ENCODE measurements around the gene CYP27C1. TPM values are rescaled to one million over a fixed set of nuclear protein-coding genes. Genes with fewer than 3 reads are reported as not detected.
A peak's percentile ranks its signal among the peaks of the same experiment; 100 is the strongest.

Gene CYP27C1
- total RNA-seq, 4 donors from 2014 or later: 1.8 to 12.7 (median 2.9) TPM

DNA sequence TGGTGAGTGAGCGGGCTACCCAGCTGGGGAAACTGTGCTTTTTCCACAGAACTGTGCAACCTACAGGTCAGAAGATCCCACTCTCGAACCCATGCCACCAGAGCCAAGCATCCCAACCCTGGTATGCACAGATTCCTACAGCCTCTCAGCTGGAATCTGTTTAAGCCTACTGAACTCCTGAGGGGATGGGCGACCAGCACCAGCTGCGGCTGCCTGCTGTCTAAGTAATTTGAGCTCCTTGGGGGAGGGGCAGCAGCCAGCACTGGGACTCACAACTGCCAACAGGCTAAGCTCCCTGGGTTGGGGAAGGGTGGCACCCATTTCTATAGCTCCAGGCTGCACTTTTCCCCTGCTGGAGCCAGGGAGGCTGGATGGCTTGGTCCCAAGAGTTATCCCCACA is 11.8 kb downstream of the CYP27C1 start:
- no peak for TF ChIP-seq POLR2AphosphoS5 (IDR thresholded peaks at IDR 0.05)
- TF ChIP-seq, protein P1, sequence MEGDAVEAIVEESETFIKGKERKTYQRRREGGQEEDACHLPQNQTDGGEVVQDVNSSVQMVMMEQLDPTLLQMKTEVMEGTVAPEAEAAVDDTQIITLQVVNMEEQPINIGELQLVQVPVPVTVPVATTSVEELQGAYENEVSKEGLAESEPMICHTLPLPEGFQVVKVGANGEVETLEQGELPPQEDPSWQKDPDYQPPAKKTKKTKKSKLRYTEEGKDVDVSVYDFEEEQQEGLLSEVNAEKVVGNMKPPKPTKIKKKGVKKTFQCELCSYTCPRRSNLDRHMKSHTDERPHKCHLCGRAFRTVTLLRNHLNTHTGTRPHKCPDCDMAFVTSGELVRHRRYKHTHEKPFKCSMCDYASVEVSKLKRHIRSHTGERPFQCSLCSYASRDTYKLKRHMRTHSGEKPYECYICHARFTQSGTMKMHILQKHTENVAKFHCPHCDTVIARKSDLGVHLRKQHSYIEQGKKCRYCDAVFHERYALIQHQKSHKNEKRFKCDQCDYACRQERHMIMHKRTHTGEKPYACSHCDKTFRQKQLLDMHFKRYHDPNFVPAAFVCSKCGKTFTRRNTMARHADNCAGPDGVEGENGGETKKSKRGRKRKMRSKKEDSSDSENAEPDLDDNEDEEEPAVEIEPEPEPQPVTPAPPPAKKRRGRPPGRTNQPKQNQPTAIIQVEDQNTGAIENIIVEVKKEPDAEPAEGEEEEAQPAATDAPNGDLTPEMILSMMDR (IDR thresholded peaks at IDR 0.05): no peak
- TF ChIP-seq EP300 (IDR thresholded peaks at IDR 0.05): no peak
- no peak for TF ChIP-seq POLR2A (IDR thresholded peaks at IDR 0.05)

DNA sequence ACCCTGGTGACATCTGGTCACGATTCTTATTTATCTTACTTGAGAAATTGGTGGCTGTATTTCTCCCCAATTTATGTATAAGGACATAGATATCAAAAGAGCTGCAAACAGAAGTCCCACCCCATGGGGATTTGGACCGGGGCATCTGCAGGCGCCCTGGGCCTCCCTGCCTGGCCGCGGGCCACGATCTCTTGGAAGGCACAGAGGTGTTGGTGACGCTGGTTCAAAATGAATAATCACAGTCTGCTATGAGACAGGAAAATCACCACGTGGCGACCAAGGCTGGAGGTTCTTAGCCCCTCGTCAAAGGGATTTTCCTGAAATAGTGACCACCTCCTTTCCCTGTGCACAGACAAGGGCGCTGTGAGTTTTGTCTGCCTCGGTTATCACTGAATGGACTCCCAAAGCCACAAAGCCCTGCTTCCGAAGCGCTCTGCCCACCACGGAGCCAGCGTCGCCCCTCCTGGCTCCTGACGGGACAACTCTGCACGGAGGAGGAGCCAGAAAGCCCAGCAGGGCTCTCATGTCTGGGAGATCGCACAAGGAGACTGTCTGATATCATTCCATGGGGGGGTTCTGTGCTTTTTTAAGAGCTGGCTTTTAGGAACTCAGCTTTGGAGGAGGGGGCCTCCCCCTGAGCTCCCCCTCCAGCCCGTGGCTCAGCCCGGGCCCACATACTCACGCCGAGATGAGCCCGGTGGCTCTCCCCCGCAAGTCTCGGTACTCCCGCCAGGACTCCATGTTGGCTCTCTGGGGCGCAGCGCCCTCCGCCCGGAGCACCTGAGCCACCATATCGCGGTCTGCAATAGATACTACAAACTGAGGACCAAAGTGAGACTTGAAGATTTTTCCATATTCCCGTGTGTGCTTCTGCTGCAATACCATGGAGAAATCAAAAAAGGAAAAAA is 14.6 kb downstream of the CYP27C1 start:
- Histone ChIP-seq H3K27ac (no peak overlapping the region), H3K4me3 (no peak overlapping the region), H3K27me3 (peaks cover 6% of the 10 kb centered on the region), H3K9me3 (no peaks in the 10 kb centered on the region), H3K4me1 (peaks cover 7% of the 10 kb centered on the region), H3K36me3 (no peaks in the 10 kb centered on the region)
- WGBS: 93% methylated on average over 34 of the region's 35 CpGs
- TF ChIP-seq EP300 (IDR thresholded peaks at IDR 0.05): no peak
- TF ChIP-seq, protein P1 (IDR thresholded peaks at IDR 0.05): no peak
- DNase-seq (ENCODE audit: low spot score in 2 of 2): peak in 1 of 2 donors; percentile 57

More for the DNA sequence above, 11.8 kb downstream of the CYP27C1 start:
- 71% methylated on average over 4 of the region's 4 CpGs for WGBS
- DNase-seq (ENCODE audit: low spot score in 2 of 2): peak in 1 of 2 donors; percentile 45
- Histone ChIP-seq H3K9me3 (no peaks in the 10 kb centered on the region), H3K27ac (no peak overlapping the region), H3K27me3 (peaks cover 6% of the 10 kb centered on the region), H3K4me3 (no peak overlapping the region), H3K36me3 (no peaks in the 10 kb centered on the region), H3K4me1 (peaks cover 7% of the 10 kb centered on the region)

DNA sequence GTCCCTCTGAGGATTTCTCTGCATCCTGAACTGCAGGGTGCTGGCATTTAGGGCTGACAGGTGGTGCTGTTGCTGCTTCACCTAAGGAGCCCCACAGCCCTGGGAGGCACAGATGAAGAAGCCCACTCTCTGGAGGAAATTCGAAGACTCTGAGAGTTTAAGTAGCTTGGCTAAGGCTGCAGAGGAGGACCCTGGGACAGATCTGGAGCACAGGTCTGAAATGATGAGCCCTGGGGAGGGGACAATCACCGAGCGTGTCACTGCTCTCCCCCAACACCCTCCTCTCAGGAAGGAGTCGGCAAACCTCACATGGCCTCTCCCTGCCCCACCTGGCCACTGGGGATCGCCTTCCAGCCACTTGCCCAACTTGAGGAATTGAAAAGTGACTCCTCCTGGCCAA is 18.6 kb downstream of the CYP27C1 start:
- no peak overlapping the region for H3K27ac ChIP-seq
- H3K4me1 ChIP-seq: no peaks in the 10 kb centered on the region
- TF ChIP-seq, protein P1 (IDR thresholded peaks at IDR 0.05): no peak
- TF ChIP-seq EP300 (IDR thresholded peaks at IDR 0.05): no peak
- TF ChIP-seq POLR2A (IDR thresholded peaks at IDR 0.05): no peak
- no peak for TF ChIP-seq POLR2AphosphoS5 (IDR thresholded peaks at IDR 0.05)
- H3K27me3 ChIP-seq: peaks cover 6% of the 10 kb centered on the region
- 82% methylated on average over 4 of the region's 5 CpGs for WGBS
- no peaks in the 10 kb centered on the region for H3K36me3 ChIP-seq
- no peak overlapping the region for H3K4me3 ChIP-seq
- DNase-seq (ENCODE audit: low spot score in 2 of 2): peak in 1 of 2 donors; percentile 55
- H3K9me3 ChIP-seq: no peaks in the 10 kb centered on the region

DNA sequence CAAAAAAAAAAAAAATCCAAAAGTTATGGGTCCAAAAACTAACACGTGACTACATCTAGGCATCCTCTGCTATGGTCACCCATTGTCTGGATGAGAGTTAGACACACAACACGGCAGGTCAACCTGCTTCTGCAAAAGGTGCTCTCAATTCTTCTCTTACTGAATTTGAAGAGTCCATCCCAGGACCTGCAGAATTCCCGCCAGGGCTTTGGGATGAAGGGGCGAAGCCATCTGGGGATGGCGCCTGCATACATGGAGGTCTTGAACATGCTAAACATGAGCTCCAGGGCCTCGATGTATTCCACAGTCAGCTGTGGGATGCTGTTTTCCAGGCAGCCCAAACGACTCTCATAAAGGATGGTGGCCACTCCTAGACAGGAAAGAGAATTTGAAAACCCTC is 19.1 kb downstream of the CYP27C1 start:
- Histone ChIP-seq H3K36me3 (no peaks in the 10 kb centered on the region), H3K27ac (no peak overlapping the region), H3K27me3 (peaks cover 6% of the 10 kb centered on the region), H3K4me1 (no peaks in the 10 kb centered on the region), H3K4me3 (no peak overlapping the region), H3K9me3 (no peaks in the 10 kb centered on the region)
- TF ChIP-seq EP300 (IDR thresholded peaks at IDR 0.05) (no peak), POLR2AphosphoS5 (IDR thresholded peaks at IDR 0.05) (no peak), POLR2A (IDR thresholded peaks at IDR 0.05) (no peak)
- TF ChIP-seq, protein P1 (IDR thresholded peaks at IDR 0.05): no peak
- WGBS: 91% methylated on average over 7 of the region's 7 CpGs
- DNase-seq (ENCODE audit: low spot score in 2 of 2): peak in 1 of 2 donors; percentile 52

DNA sequence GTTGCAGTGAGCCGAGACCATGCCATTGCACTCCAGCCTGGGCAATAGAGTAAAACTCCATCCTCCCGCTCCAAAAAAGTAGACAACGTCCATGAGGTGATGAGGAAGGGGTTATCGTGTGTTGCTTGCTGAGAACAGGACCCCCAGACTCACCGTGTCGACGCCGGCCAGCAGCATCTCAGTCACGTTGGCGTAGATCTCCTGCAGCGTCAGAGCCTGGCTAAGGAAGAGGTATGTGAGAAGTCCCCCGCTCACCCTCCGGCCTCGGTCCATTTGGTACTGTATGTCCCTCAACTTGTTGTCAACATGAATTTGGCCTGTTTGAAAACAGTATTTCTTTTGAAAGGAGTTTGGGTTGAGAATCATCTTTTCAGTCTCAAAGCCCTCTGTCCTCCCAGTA is 20.9 kb downstream of the CYP27C1 start:
- no peak overlapping the region for H3K4me3 ChIP-seq
- peak in 1 of 2 donors; percentile 63 for DNase-seq (ENCODE audit: low spot score in 2 of 2)
- TF ChIP-seq POLR2A (IDR thresholded peaks at IDR 0.05) (no peak), EP300 (IDR thresholded peaks at IDR 0.05) (no peak), POLR2AphosphoS5 (IDR thresholded peaks at IDR 0.05) (no peak)
- TF ChIP-seq, protein P1 (IDR thresholded peaks at IDR 0.05): no peak
- 95% methylated on average over 14 of the region's 14 CpGs for WGBS
- H3K36me3 ChIP-seq: no peaks in the 10 kb centered on the region
- H3K27ac ChIP-seq: no peak overlapping the region
- no peaks in the 10 kb centered on the region for H3K9me3 ChIP-seq
- H3K27me3 ChIP-seq: no peaks in the 10 kb centered on the region
- peaks cover 5% of the 10 kb centered on the region for H3K4me1 ChIP-seq
